Ramos (cell line): Measurements from ENCODE around the gene SDSL.

Experiments
- in situ Hi-C: fragments of 300-500 bp; cut with MboI; formaldehyde crosslinking; loops from one replicate; pipeline ENCODE4 v1.14.3; 2022; ENCODE audit warnings: low sequenced_read_pairs; ENCODE audit not compliant: unreplicated experiment

SDSL gene

GRCh38 chr12:113440947-113441782, 19.0 kb downstream of the SDSL start:
- in situ Hi-C loops: no loop called here

- in situ Hi-C loops: no loop called here
Observed at GRCh38 chr12:113443030-113443539, 20.9 kb downstream of the SDSL start.

- in situ Hi-C loops: no loop called here
Observed at GRCh38 chr12:113445544-113446171, 23.5 kb downstream of the SDSL start.

- in situ Hi-C loops: no loop called here
Observed at GRCh38 chr12:113448873-113449272, 26.7 kb downstream of the SDSL start.

GRCh38 chr12:113449299-113449698, 27.1 kb downstream of the SDSL start:
- in situ Hi-C loops: no loop called here

- in situ Hi-C loops: no loop called here
Observed at GRCh38 chr12:113449839-113450238, 27.7 kb downstream of the SDSL start.

GRCh38 chr12:113452458-113452857, 30.3 kb downstream of the SDSL start:
- in situ Hi-C loops: no loop called here

- in situ Hi-C loops: no loop called here
Observed at GRCh38 chr12:113453330-113453729, 31.1 kb downstream of the SDSL start.

GRCh38 chr12:113456199-113456598, 34.0 kb downstream of the SDSL start:
- in situ Hi-C loops: no loop called here

- in situ Hi-C loops: no loop called here
Observed at GRCh38 chr12:113456761-113457160, 34.6 kb downstream of the SDSL start.

GRCh38 chr12:113457185-113457584, 35.0 kb downstream of the SDSL start:
- in situ Hi-C loops: no loop called here

GRCh38 chr12:113457710-113458109, 35.5 kb downstream of the SDSL start:
- in situ Hi-C loops: no loop called here

GRCh38 chr12:113459981-113460380, 37.8 kb downstream of the SDSL start:
- in situ Hi-C loops: no loop called here

- in situ Hi-C loops: no loop called here
Observed at GRCh38 chr12:113461666-113462065, 39.5 kb downstream of the SDSL start.

GRCh38 chr12:113462117-113462774, 40.1 kb downstream of the SDSL start:
- in situ Hi-C loops: no loop called here

GRCh38 chr12:113462998-113463745, 41.0 kb downstream of the SDSL start:
- in situ Hi-C loops: no loop called here

GRCh38 chr12:113463746-113464451, 41.7 kb downstream of the SDSL start:
- in situ Hi-C loops: no loop called here

GRCh38 chr12:113464452-113464775, 42.2 kb downstream of the SDSL start:
- in situ Hi-C loops: no loop called here

GRCh38 chr12:113464852-113465719, 42.9 kb downstream of the SDSL start:
- in situ Hi-C loops: no loop called here
